AG20443 (cell line): ENCODE measurements around the gene ACP7.
A peak's percentile ranks its signal among the peaks of the same experiment; 100 is the strongest.
"Not testable (repeated sequence)": the region's sequence is repeated elsewhere in the genome, so short reads cannot be mapped to it uniquely, and the experiment has no call there.

Experiments
- DNase-seq: peaks from one replicate; pipeline ENCODE4 v3.0.0; 2012; ENCODE audit warnings: low spot score, mixed read lengths

The ACP7 gene

DNA sequence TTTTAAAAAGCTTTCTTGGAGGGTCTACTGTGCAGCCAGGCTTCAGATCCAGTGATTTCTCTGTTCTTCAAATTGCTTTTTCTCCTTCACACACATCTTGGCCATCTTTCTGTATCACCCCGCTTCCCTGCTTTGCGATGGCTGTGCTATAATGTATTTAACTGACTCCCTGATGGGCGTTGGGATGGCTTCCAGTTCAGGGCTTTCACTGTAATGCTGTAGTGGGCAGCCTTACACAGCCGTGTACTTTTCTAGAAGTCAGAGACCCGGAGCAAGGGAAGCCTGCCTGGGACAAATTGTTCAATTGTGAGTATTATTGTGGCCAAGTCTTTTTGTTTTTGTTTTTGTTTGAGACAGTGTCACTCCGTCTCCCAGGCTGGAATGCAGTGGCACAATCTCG is 22.0 kb downstream of the ACP7 start:
- peak; percentile 8 for DNase-seq

DNA sequence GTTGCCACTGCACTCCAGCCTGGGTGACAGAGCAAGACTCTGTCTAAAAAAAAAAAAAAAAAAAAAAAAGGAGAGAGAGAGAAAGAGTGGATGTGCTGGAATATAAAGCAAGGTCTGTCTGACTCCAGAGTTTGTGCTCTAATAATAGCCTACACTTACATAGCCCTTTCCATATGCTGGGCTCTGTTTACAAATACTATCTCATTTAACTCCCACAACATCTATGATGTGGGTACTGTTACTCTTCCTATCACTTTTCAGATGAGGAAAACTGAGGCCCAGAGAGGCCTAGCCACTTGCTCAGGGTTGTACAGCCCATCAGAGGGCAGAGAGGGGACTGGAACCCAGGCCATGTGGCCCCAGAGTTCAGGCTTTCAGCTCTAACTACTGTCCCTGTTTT is 25.5 kb downstream of the ACP7 start:
- DNase-seq = no peak

DNA sequence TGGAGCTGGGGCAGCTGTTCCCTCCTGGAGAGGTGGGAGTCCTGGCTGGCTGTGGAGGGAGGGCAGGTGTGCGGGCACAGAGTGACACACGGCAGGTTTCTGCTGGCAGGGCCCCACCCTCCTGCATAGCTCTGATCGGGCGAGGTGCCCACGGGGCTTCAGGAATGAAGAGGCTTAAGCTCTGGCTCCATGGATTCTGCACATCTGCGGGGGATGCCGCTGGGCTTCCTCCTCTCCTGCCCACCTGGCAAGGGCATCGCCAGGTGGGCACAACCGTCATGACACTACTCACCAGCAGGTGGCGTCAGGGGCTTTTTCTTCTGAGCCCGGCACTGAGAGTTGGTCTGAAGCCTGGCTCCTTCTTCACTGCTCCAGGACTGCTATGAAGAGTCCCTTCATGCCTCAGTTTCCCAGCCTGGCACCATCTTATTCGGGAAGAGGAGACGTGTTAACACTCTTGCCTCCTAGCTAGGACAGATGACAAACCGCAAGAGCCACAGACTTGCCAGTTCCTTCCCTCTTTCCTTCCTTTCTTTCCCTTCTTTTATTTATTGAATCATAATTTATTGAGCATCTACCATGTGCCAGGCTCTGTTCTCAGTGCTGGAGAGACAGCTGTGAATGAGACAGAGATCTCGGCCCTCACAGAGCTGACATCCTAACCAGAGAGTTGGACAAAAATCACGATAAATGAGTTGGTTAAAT is 26.2 kb downstream of the ACP7 start:
- peak; percentile 78 for DNase-seq

DNA sequence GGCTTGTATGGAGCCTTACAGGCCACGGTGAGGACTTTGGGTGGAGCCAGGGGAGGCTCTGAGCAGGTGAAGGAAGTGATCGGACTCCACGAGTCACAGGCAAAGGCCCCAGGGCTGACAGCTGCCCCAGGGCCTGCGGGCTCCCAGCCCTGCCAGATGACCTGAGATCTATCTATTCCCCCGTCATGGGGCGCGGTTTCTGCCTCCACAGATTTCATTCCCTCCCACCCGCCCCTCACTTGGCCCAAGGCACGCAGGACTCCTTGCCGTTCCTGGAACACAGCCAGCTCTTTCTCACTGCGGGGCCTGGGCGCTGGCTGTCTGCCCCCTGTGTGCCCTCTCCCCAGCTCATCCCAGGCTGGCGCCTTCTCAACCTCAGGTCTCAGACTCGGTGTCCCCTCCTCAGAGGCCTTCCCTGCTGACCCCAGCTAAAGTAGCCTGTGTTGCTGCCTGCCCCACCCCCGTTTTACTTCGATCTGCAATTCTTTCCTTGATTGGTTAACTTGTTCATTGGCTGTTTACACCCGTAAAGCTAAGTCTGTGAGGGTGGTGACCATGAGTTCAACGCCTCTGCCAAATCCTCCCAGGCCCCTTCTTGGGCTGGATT is 27.5 kb downstream of the ACP7 start:
- no peak for DNase-seq

DNA sequence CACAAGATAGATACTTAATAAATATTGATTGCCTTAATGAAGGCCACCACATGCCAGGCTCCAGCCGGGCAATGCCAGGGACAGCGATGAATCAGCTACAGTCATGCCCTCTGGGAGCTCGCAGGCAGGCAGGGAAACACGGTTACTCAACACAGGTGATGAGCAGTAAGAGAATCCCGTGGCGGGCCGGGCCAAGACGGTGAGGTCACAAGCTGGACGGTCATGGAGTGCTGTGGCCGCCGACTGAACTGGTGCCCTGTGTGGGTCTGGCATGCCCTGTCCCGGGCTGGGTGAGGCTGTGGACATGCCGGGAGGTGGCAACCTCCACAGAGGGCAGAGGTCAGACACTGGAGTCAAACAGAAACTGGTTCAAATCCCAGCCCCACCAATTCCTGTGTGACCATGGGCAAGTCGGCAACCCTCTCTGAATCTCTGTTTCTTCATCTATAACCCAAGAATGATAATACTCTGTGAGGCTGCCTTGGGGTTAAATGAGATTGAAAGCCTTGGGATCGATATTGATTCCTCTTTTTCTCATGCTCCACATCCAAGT is 28.2 kb downstream of the ACP7 start:
- no peak for DNase-seq

DNA sequence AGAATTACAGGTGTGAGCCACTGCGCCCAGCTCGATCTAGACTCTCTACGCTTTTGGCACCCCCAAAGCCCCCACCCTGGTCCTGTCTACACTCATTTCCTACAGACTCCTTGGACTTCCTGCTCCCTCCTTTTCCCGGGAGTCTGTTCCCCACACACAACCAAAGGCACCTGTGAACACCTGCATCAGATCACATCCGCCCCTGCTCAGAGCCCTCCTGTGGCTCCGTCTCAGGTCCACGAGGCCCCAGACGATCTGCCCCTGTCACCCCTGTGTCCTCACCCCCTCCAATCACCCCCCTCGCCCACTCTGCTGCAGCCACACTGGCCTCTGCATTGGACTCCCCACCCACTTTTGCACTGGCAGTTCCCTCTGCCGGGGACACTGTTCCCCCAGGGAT is 29.0 kb downstream of the ACP7 start:
- DNase-seq = no peak

DNA sequence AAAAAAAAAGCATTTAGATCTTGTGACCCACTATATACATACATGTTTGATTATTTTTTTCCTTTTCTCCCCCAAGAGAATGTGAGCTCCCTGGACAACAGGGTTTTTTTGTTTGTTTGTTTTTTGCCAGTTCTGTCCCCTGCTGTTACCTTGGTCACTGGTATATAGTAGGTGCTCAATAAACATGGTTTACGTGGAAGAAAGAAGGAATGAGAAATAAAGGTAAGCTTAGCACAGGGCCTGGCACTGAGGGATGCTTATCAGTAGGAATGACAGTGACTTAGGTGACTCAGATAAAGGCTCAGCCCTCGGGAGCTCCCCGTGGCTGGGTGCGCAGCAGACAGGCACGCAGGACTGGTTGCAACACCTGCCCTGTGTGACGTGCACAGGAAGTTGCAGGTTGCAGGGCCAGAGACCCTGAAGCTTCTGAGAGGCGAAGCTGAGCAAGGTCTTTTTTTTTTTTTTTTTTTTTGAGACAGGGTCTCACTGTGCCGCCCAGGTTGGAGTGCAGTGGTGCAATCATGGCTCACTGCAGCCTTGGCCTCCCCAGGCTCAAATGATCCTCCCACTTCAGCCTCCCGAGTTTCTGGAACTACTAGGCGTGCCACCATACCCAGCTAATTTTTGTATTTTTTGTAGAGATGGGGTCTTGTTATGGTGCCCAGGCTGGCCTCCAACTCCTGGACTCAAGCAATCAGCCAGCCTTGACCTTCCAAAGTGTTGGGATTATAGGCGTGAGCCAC is 31.1 kb downstream of the ACP7 start:
- DNase-seq = no peak

DNA sequence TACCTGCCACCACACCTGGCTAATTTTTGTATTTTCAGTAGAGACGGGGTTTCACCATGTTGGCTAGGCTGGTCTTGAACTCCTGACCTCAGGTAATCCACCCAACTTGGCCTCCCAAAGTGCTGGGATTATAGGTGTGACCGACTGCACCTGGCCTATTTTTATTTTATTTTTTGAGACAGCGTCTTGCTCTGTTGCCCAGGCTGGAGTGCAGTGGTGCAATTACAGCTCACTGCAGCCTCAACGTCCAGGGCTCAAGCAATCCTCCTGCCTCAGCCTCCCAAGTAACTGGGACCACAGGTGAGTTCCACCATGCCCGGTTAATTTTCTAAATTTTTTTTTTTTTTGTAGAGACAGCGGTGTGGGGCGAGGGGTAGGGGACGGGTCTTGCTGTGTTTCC is 32.9 kb downstream of the ACP7 start:
- DNase-seq = not testable (repeated sequence)

DNA sequence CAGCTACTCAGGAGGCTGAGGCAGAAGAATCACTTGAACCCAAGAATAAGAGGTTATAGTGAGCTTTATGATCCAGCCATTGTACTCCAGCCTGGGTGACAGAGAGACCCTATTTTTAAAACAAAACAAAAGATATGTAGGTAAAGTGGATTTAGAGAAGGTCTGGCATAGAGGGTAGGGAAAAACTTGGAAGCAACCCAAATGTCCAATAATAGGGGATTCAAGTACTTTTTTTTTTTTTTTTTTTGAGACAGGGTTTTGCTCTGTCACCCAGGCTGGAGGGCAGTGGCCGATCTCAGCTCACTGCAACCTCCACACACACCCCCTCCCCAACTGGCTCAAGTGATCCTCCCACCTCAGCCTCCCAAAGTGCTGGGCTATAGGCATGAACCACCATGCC is 35.7 kb downstream of the ACP7 start:
- no peak for DNase-seq

DNA sequence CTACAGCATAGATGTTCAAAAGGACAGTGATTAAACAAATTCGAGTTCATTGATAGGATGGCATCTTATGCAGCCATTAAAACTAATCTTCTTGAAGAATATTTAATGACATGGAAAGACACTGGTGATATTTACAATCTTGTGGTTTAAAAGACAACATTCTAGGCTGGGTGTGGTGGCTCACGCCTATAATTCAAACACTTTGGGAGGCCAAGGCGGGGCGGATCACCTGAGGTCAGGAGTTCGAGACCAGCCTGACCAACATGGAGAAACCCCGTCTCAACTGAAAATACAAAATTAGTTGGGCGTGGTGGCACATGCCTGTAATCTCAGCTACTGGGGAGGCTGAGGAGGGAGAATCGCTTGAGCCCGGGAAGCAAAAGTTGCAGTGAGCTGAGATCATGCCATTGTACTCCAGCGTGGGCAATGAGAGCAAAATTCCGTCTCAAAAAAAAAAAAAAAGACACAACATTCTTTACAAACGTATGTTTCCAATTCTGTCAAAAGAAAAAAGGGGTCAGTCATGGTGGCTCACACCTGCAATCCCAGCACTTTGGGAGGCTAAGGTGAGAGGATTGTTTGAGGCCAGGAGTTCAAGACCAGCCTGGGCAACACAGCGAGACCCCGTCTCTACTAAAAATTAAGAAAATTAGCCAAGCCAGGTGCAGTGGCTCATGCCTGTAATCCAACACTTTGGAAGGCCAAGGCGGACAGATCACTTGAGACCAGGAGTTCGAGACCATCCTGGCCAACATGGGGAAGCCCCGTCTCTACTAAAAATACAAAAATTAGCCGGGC is 39.0 kb downstream of the ACP7 start:
- DNase-seq = no peak

DNA sequence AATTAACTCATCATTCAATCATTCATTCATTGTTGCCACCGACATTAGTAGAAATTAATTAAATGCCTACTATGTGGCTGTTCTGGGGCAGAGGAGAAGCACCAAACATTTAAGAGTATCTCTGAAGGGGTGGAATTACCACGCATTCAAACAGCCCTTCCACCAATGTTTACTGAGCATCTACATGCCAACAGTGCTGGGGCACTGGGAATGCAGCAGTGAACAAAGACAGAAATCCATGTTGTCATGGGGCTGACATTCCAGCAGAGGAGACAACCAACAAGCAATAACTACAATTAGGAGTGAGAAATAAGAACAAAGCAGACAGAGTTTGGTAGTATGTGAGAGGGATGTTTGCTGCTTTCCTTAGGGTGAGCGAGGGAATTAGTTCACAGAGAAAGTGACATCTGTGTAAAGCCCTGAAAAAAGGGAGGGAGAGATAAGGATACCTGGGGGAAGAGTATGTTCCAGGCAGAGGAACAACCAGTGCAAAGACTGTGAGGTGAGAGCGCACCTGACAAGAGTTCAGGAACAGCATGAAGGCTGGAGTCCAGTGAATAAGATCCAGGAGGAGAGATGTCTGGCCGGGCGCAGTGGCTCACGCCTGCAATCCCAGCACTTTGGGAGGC is 40.1 kb downstream of the ACP7 start:
- no peak for DNase-seq

DNA sequence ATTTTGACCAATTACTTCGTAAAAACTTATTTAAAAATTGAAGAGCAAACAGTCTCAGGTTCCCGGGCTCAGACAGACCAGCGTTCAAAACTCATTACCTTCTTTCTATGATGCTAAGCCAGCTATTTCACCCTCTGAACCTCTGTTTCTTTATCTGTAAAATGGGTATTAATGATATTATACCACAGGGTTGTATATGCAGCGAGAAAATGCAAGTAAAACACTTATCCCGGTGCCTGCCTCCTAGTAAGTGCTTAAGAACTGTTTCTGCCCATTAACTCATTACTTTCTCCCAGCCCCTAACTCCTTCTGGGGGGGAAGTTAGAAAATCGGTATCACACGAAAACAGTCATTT is 41.0 kb downstream of the ACP7 start:
- no peak for DNase-seq

DNA sequence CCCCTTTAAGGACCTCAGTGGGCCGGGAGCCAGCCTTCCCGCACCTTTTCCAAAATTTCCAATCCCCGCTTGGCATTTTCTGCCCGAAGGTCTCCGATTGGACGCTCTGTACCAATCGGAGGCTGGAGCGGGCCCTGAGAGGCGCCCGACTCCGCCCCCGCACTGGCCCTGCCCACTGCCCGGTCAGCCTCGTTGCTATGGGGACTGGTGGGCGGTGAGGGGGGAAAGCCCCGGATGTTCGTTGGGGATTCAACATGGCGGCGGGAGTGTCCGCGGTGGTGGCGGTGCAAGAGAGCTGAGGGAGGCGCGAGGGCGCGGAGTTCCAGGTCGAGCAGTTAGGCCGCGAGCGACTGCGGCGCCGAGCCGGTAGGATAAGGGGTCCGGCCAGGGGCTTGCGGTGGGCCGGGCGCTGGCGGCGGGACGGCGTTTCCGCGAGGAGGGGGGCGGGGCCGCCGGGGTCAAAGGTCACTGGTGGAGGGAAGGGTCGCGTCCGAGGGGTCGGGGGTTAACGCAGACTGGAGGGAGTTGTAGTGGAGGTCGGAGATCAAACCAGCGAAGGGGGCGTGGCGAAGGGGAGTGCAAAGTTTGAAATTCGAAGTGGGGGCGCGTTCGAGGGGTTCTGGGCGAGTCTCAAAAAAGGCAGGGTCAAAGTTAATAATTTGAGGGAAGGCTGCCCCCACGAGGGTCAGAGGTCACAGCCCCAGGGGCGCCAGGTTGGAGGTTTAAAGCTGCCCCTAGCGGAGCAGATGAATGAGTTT is 41.6 kb downstream of the ACP7 start, which contains the start of gene PAK4:
Gene PAK4, plus strand, starts transcription at position 233 of the 758 bp plus-strand sequence. CDS start 43,768 bp downstream, outside the sequence.
- DNase-seq = peak; percentile 100

DNA sequence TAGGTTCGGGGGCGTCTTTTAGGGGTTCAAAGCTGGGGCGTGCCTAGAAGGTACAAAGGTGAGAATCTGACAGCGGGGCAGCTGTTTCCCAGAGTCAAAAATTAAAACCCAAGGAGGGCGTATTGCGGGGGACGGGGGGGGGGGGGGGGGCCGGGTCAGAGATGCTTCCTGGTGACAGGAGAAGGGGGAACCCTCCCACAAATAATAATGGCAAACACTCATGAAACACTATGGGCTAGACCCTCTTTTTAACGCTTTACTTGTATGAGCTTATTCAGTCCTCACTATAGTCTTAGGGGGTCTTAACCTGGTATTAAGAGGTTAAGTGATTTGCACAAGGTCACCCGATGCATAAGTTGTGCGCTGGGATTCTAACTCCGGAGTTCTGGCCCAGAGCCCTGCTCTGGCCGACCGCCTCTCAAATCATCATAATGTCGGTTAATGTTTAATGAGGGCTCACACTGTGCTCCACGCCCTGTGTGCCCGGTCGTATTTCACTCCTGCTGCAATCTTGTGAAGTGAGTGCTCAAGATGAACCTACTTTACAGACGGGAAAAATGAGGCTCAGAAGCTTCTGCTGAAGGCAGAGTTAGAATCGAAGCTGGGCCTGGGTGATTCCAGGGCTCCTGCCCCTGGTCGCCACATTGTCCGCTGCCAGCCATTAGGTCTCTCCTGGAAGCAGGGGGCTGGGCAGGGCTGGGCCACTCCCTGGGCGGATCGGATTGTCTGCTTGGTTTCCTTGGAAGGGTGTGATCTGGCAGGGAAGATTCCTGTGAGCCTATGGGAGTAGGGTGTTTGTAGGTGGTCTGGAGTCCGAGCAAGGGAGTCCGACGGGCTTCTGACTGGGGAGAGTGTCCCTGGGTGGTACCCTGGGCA is 42.4 kb downstream of the ACP7 start:
- peak; percentile 63 for DNase-seq

DNA sequence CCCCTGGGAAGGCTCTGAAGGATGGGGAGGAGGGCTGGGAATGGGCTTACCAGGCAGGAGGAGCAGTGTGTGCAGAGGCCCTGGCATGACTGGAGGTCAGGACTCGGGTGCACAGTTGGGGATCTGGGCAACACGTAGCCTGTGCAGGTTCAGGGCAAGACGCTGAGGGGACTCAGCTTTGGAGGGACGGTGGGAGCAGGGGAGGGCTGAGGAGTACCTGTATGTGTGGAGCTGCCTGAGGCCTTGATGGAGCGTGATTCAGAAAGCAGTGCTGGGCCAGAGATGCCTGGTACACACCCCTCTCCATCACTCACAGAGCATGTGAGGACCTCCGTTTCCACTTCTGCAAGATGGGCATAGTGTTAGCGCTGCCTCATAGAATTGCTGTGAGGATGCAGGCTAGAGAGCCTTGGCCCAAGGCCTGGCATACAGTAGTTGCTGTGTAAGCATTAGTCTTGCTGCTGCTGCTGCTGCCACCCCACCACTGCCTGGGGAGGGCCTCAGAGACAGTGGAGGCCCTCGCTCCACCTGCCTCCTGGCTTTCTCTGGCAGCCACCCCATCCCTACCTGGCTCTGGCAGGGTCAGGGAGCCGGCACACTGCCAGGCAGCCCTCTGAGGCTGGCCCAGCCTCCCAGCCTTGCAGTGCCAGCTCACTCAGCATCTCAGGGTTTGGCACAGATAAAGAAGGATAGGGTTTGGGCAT is 43.8 kb downstream of the ACP7 start:
- no peak for DNase-seq

DNA sequence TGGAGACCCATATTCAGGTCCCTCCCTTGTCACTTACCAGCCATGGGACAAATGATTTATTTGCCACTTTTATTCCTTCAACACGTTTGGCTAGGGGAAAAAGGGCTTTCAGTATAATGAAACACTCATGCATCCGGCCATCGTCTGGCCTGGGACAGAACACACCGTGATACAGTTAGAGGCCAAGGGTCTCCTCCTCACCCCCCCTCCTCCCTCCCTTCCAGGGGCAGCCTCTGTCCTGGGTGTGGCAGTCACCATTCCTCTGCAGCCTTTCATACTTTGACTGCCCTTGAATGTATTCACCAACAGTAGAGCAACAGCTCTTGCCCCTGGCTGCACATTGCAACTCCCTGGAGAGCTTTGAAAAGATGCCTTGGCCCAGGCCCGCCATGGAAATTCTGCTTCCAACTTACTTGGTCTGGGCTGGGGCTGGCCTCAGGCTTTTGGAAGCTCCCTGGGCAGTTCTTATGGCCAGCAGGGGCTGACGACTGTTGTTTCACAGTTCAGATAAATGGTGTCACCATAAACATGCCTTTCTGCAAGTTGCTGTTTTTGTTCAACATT is 44.4 kb downstream of the ACP7 start:
- no peak for DNase-seq

DNA sequence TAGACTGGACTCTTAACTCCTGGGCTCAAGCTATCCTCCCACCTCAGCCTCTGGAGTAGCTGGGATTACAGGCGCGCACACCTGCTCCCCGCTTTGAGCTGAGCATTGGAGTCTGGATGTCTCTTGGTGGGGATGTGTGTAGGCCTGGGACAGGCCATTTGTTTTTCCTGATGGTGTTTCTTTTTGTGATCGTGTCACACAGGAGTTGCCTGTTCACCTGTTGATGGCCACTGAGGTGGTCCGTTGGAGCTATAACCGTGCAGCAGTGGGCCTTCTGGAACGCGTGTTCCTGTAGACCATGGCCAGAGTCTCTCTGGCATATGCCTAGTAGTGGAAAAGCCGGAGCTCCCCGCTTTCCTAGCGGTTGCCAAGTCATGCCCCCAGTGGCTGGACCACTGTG is 44.9 kb downstream of the ACP7 start:
- no peak for DNase-seq

DNA sequence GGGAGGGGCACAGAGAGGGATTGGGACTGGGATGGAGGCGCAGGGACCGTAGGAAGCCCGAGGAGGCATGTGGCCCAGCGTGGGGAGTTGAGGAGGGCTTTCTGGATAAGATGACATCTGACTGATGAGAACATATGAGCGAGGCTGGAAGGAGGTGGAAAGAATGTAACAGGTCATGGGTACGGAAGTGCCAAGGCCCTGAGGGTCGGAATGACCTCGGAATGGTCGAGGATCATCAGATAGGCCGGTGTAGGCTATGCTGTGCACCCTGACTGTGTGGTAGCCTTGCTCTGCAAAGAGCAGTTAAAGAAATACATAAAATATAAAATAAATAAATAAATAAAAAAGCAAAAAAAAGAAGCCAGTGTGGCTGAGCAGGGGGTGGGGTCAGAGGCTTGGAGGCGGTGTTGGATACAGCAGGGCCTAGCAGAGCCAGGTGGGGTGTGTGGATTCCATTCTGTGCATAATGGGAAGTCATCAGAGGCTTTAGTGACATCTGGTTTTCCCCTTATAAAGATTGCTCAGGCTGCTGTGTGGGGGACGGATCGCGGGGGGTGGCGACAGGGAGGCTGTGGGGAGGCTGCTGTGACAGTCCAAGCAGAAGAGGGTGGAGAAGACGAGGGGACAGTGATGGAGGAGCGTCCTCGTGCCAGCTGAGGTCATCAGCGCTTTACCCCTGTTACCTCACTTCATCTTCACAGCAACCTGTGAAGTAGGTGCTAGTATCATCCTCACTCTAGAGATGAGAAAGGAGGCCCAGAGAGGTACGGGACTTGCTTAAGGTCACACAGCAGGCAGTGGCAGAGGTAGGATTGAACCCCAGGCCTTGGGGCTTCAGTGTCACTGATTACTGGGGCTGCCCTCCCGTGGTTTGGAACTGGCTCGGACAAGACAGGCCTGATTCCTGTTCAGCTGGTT is 46.4 kb downstream of the ACP7 start:
- no peak for DNase-seq
